GM19397 (cell line): Measurements from ENCODE around the gene WFDC5.
"Not testable (repeated sequence)": the region's sequence is repeated elsewhere in the genome, so short reads cannot be mapped to it uniquely, and the experiment has no call there.

Source experiments
- ATAC-seq: cut with Tn5 transposase; IDR thresholded peaks from one replicate; pipeline ENCODE4 v1.9.1; 2021; ENCODE audit warnings: mild to moderate bottlenecking, moderate library complexity; ENCODE audit not compliant: unreplicated experiment

The WFDC5 gene

GRCh38 chr20:45114465-45115385 lies at the start of gene WFDC5:
TSS of gene WFDC5 (minus strand) at chr20:45115174. CDS start at chr20:45115083, 91 bp downstream.
- ATAC-seq: no peak

- ATAC-seq: no peak
Measured at GRCh38 chr20:45163083-45163803, 48.3 kb upstream of the WFDC5 start.

DNA sequence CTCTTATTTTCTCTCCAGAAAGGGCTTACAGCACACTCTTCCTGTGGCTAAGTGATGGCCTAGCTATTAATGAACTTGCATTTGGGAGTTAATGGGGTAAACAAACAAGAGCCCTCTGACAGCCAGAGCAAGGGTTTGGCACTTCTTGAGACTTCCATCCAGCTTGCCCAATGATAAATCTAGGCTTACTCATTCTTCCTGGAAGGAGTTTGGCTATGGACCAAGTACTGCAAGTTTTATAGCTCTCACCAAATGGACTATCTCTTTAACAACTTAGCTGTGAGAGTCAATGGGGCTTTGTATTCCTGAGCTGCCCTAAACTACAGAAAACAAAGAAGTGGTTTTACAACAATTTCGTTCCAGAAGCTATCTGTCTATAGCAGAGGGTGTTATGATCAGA lies 43.0 kb upstream of the WFDC5 start:
- no peak for ATAC-seq

DNA sequence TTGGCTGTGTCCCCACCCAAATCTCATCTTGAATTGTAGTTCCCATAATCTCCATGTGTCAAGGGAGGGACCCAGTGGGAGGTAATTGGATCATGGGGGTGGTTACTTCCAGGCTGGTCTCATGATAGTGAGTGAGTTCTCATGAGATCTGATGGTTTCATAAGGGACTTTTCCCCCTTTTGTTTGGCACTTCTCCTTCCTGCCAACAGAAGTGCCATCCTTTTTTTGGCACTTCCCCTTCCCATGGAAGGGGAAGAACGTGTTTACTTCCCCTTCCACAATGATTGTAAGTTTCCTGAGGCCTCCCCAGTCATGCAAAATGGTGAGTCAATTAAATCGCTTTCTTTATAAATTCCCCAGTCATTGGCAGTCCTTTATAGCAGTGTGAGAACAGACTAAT lies 41.7 kb upstream of the WFDC5 start:
- ATAC-seq: no peak

DNA sequence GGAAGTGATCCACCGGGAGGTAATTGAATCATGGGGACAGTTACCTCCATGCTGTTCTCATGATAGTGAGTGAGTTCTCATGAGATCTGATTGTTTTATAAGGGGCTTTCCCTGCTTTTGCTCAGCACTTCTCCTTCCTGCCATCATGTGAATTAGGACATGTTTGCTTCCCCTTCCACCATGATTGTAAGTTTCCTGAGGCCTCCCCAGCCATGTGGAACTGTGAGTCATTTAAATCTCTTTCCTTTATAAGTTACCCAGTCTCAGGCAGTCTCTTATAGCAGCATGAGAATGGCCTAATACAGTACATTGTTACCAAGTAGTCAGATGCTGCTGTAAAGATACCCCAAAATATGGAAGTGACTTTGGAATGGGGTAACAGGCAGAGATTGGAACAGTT lies 39.8 kb upstream of the WFDC5 start:
- not testable (repeated sequence) for ATAC-seq

DNA sequence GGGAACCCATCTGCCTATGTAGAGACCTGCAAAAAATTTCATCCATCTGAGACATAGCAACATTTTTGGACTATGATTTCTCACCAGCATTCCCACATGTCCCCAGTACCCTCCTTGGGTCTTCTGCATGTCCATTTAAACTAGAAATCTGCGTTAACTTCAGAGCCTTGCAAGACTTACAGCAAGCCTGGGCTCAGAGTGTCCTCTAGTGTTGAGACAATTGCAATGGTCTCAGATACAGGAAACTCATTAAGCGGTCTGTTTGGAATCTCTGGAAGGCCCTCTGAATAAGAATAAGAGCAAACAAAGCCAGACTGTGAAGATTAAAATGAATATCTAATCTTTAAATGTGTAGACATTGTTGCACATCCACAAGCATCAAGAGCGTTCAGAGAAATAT lies 39.2 kb upstream of the WFDC5 start:
- ATAC-seq: no peak

DNA sequence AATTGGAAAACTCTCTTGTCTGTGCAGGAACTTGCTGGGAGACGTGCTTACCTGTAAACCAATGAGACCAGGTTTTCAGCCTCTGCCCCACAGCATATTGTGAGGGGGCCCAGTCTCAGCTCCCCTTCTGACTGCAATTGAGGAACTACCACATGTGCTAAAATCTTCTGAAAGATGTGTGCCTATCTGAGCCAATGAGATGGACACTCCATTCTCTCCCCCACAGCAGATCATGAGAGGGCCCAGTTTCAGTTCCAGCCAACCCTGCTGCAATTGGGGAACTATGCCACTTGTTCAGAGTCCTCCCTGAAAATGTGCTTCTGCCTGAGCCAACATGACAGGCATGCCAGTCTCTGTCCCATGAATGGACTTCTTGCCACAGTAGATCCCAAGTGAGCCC lies 38.8 kb upstream of the WFDC5 start:
- no peak for ATAC-seq

DNA sequence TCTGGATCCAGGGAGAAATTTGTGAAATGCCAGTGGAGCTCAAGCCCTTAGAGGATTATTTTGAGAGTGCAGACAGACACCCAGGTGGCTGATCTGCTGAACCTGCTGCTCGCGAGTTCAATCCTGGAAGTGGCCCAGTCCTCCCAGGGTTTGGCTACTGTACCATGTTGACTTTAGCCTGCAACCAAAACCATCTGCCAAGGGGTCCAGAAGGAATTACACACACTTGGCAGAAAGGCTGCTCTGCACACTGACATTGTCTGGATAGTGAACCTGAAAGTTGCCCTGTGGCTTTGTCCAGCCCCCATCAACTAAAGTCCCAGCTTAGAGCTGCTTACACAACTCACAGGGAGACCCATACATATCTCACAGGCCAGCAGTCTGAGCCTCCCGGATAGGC lies 38.2 kb upstream of the WFDC5 start:
- ATAC-seq: no peak

DNA sequence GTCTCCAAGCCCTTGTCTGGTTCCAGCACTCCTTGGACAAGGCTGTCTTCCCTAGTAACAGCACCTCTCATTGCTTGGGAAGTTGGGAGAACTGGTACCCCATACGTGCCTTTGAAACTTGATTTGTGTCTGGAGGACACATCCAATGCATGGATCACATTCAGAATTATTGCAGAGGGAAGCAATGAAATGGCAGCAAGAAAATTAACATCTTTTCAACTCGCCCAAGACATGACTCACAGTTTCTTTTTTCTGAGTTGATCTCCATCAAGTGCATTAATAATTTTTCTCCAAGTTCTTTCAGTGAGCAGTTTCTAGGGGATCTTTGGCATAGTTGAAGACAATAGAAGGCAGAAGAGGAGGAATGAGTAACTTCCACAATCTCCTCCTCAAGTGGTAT lies 37.4 kb upstream of the WFDC5 start:
- no peak for ATAC-seq

- no peak for ATAC-seq
Measured at GRCh38 chr20:45149062-45149461, 34.1 kb upstream of the WFDC5 start.

- ATAC-seq: no peak
Measured at GRCh38 chr20:45140836-45141235, 25.9 kb upstream of the WFDC5 start.

GRCh38 chr20:45139733-45140375 lies 24.9 kb upstream of the WFDC5 start:
- ATAC-seq: not testable (repeated sequence)

DNA sequence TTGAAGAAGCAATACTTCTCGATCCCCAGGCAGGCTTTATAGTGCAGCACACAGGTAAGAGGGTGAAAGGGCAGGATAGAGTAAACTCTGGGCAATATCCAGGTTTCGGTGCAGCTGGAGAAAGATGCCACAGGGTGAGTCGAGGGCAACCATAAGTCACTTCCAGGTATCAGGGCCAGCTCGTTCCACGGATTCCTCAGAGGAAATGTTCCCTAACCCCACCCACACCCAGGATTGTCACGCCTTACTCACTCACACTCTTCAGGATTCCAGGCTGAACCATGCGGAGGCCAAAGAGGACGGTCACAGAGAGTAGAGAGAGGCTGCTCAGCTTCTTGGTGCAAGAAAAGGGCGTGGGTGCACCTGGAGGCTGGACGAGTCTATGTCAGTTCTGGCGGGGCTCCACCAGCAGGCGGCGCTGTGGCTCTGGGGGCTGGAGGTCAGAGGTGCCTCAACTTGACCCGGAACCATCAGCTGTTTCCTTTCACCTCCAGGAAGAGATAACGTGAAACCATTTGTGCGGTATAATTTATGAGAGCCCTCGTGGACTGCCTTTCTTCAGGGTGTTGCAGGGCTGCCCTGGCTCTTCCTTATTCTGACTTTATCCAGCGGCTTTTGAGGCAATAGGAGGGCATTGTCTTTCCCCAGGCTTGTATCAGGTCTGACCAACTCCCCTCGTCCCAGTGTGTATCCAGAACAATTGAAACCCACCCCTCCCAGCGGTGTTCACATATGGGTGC lies 23.8 kb upstream of the WFDC5 start:
- no peak for ATAC-seq

GRCh38 chr20:45136911-45137310 lies 21.9 kb upstream of the WFDC5 start:
- no peak for ATAC-seq

- ATAC-seq: no peak
Measured at GRCh38 chr20:45128099-45128498, 13.1 kb upstream of the WFDC5 start.

DNA sequence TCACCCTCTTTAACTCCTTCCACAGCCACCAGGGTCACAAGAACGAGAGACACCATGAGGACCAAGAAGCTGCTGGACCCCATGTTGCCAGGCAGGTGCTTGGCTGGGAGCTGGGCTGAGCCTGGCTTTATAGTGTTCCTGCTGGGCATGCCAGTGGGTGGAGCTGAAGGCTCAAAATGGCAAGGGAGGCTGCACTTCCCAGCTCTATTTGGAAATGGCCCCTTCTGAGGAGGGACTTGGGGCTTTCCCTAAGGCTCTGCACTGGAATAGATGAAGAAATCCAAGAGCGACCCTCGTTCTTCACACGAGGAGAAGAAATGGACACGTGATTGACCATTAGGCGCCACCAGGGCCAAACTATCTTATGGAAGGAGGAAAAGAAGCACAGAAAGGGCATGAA lies 9.4 kb upstream of the WFDC5 start, which contains the start of gene WFDC12:
Gene WFDC12 (minus strand): TSS at position 101 of the 400 bp plus-strand sequence. CDS start 18 bp downstream, at position 83.
- no peak for ATAC-seq

- no peak for ATAC-seq
Measured at GRCh38 chr20:45121388-45121787, 6.4 kb upstream of the WFDC5 start.

DNA sequence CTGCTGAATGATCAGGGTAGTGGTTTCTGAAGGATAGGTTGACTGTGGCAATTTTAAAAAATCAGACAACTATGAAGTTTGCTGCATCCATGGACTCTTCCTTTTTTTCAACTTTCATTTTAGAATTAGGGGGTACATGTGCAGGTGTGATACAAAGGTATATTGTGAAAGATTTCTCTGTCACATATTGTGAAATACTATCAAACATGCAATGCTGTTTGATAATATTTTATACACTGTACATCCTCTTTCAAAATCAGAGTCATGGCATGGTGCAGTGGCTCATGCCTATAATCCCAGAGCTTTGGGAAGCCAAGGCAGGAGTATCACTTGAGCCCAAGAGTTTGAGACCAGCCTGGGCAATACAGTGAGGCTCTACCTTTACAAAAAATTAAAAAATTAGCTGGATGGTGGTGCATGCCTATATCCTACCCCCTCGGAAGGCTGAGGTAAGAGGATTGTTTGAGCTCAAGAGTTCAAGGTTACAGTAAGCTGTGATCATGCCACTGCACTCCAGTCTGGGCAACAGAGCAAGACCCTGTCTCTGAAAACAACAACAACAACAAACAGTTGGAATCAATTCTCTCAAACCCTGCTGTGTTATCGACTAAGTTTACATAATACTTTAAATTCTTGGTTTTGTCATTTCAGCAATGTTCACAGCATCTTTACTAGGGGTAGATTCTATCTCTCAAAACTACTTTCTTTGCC lies 4.7 kb upstream of the WFDC5 start:
- no peak for ATAC-seq

GRCh38 chr20:45118028-45118427 lies 3.1 kb upstream of the WFDC5 start:
- no peak for ATAC-seq

DNA sequence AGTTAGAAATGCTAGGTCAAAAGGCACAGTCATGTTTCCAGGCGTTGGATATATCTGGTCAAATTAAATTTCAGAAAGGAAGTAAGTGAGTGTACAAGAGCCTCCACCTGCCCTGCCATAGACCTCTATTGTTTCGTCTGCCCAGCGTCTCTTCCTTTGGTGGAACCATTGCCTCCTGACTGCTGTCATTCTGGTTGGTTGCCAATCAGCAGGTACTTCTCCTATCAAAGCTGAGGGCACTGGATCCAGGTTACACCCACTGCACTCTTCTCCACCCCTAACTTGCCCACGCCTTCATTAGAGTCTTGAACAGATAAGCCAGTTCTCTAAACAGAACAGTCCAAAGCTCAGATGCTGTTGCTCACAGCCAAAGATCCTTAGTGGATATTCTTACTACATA lies 2.6 kb upstream of the WFDC5 start:
- no peak for ATAC-seq
